Measurements from ENCODE around the gene GJB1. TPM values are rescaled to one million over a fixed set of nuclear protein-coding genes. Genes with fewer than 3 reads are reported as not detected.
"Not testable (repeated sequence)": the region's sequence is repeated elsewhere in the genome, so short reads cannot be mapped to it uniquely, and the experiment has no call there.

Gene GJB1
- total and polyA plus RNA-seq, 9 donors, result 0.12 to 17.9 (median 1.6) TPM; not detected in 2

- no peaks in the 10 kb centered on the region for H3K36me3 ChIP-seq
- H3K4me1 ChIP-seq (ENCODE audit: insufficient read depth), result peaks cover 2% of the 10 kb centered on the region
- no peak for TF ChIP-seq POLR2A (IDR thresholded peaks at IDR 0.05)
- no peak for TF ChIP-seq EP300 (IDR thresholded peaks at IDR 0.05)
- TF ChIP-seq, protein P1, sequence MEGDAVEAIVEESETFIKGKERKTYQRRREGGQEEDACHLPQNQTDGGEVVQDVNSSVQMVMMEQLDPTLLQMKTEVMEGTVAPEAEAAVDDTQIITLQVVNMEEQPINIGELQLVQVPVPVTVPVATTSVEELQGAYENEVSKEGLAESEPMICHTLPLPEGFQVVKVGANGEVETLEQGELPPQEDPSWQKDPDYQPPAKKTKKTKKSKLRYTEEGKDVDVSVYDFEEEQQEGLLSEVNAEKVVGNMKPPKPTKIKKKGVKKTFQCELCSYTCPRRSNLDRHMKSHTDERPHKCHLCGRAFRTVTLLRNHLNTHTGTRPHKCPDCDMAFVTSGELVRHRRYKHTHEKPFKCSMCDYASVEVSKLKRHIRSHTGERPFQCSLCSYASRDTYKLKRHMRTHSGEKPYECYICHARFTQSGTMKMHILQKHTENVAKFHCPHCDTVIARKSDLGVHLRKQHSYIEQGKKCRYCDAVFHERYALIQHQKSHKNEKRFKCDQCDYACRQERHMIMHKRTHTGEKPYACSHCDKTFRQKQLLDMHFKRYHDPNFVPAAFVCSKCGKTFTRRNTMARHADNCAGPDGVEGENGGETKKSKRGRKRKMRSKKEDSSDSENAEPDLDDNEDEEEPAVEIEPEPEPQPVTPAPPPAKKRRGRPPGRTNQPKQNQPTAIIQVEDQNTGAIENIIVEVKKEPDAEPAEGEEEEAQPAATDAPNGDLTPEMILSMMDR (IDR thresholded peaks at IDR 0.05), result no peak
- WGBS, 3 donors, result 19 to 35% (median 24%) methylated on average over 3 of the region's 3 CpGs
- no peak for DNase-seq
- H3K4me3 ChIP-seq, result no peak overlapping the region
- no peaks in the 10 kb centered on the region for H3K9me3 ChIP-seq
- intact Hi-C loops (cut with DNase I), result no loop called here
- no peak overlapping the region for H3K27ac ChIP-seq
- H3K27me3 ChIP-seq, result no peaks in the 10 kb centered on the region
Observed at GRCh38 chrX:71177327-71177726, 45.7 kb upstream of the GJB1 start.

DNA sequence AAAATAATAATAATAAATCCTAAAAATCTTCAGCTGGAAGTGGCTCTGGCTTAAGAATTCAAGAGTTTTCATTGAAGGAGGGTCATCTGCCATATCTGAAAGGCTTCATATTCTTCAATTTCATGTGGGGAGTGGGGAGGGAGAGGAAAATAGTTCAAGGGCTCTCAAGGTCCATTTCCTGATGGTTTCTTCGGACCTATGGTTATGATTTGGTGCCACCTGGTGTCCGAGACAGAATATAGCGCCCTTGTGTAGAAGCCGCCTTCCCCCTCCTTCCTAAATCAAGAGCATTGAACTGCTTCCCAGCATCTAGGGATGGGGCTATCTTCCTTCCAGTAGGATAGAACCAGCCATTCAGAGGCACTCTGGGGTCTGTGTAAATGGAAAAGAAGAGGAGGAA lies 44.1 kb upstream of the GJB1 start:
- intact Hi-C loops (cut with DNase I), result no loop called here
- TF ChIP-seq, protein P1 (IDR thresholded peaks at IDR 0.05), result peak; percentile 42 to 62 (median 52)
- no peak for TF ChIP-seq POLR2A (IDR thresholded peaks at IDR 0.05)

GRCh38 chrX:71180579-71181265 lies 42.3 kb upstream of the GJB1 start:
- not testable (repeated sequence) for H3K36me3 ChIP-seq; H3K4me3 ChIP-seq; H3K4me1 ChIP-seq (ENCODE audit: insufficient read depth); H3K27me3 ChIP-seq; H3K9me3 ChIP-seq; DNase-seq
- intact Hi-C loops (cut with DNase I), result loop anchor here in 1 of 4 donors (10.0 kb wide), 1 partner anchor 74 kb away; the partner anchor contains the start of gene ZMYM3
- H3K27ac ChIP-seq, result peak overlapping the region in 1 of 2 donors; percentile 38
- 63 to 68% (median 67%) methylated on average over 9 of the region's 9 CpGs for WGBS, 3 donors

More for the DNA sequence above, 44.1 kb upstream of the GJB1 start:
- Histone ChIP-seq H3K9me3 (no peaks in the 10 kb centered on the region), H3K27me3 (no peaks in the 10 kb centered on the region), H3K36me3 (no peaks in the 10 kb centered on the region), H3K4me3 (no peak overlapping the region), H3K27ac (no peak overlapping the region), H3K4me1 (ENCODE audit: insufficient read depth) (peaks cover 2% of the 10 kb centered on the region)
- 1 to 3% (median 2%) methylated on average over 4 of the region's 4 CpGs for WGBS, 3 donors
- peak; percentile 46 to 73 (median 49) for DNase-seq

DNA sequence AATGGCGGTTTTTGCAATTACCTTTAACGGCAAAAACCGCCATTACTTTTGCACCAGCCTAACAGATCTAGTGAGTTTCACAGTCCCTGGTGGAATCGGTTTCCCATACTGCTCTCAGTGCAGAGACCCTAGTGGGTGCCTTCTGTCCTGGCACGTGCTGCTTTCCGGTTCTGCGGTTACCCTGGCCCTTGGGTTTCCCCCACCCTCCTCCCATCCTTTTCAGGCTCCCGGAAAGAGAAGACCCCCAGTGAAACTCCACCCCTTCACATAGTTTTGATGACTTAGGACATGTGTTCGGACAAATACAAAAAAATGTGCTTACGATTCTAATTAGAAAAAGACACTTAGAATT lies 41.5 kb upstream of the GJB1 start:
- WGBS, 3 donors, result 44 to 52% (median 47%) methylated on average over 10 of the region's 10 CpGs
- DNase-seq, result peak; percentile 28 to 47 (median 31)

More for the DNA sequence above, 41.5 kb upstream of the GJB1 start:
- Histone ChIP-seq H3K36me3 (no peaks in the 10 kb centered on the region), H3K4me1 (ENCODE audit: insufficient read depth) (peaks cover 2% of the 10 kb centered on the region), H3K4me3 (peak overlapping the region; percentile 40), H3K9me3 (no peaks in the 10 kb centered on the region), H3K27me3 (no peaks in the 10 kb centered on the region), H3K27ac (peak overlapping the region in 1 of 2 donors; percentile 83)
- intact Hi-C loops (cut with DNase I), result loop anchor here in 1 of 4 donors (10.0 kb wide), 1 partner anchor 73 kb away; the partner anchor contains the start of gene ZMYM3
- no peak for TF ChIP-seq EP300 (IDR thresholded peaks at IDR 0.05)
- TF ChIP-seq, protein P1 (IDR thresholded peaks at IDR 0.05), result no peak
